Fibroblast of lung (primary cell): Measurements from ENCODE around the gene ZNF526.

ENCODE experiments used
- CTCF ChIP-seq, 2 donors: IDR thresholded peaks in 1 of 2; conservative IDR thresholded peaks in 1 of 2; 1 replicate in 1 of 2; 2 replicates in 1 of 2; pipeline ENCODE4 v1.5.1; 2011 to 2012; ENCODE audit warnings: low read length in 2 of 2, control low read depth in 1 of 2, inconsistent platforms in 1 of 2, low read depth in 1 of 2, mild to moderate bottlenecking in 1 of 2
- EZH2 ChIP-seq: IDR thresholded peaks from 2 replicates; pipeline ENCODE4 v1.5.1; 2012; ENCODE audit warnings: low read length, control low read depth, mild to moderate bottlenecking; ENCODE audit errors: missing control alignments

DNA sequence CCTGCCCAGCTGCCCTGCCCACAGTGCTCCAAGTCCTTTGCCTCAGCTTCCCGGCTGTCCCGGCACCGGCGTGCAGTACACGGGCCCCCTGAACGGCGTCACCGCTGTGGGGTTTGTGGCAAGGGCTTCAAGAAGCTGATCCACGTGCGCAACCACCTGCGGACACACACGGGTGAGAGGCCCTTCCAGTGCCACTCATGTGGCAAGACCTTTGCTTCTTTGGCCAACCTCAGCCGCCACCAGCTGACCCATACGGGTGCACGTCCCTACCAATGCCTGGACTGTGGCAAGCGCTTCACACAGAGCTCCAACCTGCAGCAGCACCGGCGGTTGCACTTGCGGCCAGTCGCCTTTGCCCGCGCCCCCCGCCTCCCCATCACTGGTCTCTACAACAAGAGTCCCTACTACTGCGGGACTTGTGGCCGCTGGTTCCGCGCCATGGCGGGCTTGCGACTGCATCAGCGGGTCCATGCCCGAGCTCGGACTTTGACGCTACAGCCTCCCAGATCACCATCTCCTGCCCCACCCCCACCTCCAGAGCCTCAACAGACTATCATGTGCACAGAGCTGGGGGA, 5.7 kb downstream of the ZNF526 start:
- TF ChIP-seq CTCF (conservative IDR thresholded peaks at IDR 0.05 in 1 of 2, IDR thresholded peaks at IDR 0.05 in 1 of 2; ENCODE audit: low read depth in 1 of 2, low read length in 2 of 2), result no peak
- TF ChIP-seq EZH2, result no peak
